ENCODE measurements around the gene COPB2.

Gene COPB2

GRCh38 chr3:139329364-139329850 is 60.0 kb downstream of the COPB2 start:
- peak; percentile 100 for TF ChIP-seq CTCF (IDR thresholded peaks at IDR 0.05; ENCODE audit: insufficient read depth, low read length, missing control alignments)
- peak overlapping the region; percentile 36 for H3K4me3 ChIP-seq (ENCODE audit: low read depth, low read length)
- DNase-seq (ENCODE audit: low read depth, low spot score): no peak
- CTCF ChIA-PET: interaction anchor here (0.6 to 5.9 kb wide), 40 partner anchors 10 to 912 kb away, joined by 3 to 216 read pairs (median 4); no protein-coding TSS in a partner anchor
- POLR2A ChIA-PET: interaction anchor here (0.6 to 1.7 kb wide), 2 partner anchors 218 to 734 kb away, joined by 3 to 6 read pairs; no protein-coding TSS in a partner anchor

- no peak for TF ChIP-seq CTCF (IDR thresholded peaks at IDR 0.05; ENCODE audit: insufficient read depth, low read length, missing control alignments)
- ChIA-PET CTCF (interaction anchor here (0.6 to 5.9 kb wide), 14 partner anchors 9 to 413 kb away, joined by 3 to 216 read pairs (median 4); no protein-coding TSS in a partner anchor), POLR2A (no interaction called here)
- no peak overlapping the region for H3K4me3 ChIP-seq (ENCODE audit: low read depth, low read length)
- DNase-seq (ENCODE audit: low read depth, low spot score): no peak
These were observed 61.1 kb downstream of the COPB2 start for GRCh38 chr3:139328356-139328755.

- POLR2A ChIA-PET: no interaction called here
- CTCF ChIA-PET: interaction anchor here (0.6 to 5.9 kb wide), 10 partner anchors 9 to 412 kb away, joined by 3 to 216 read pairs (median 6); no protein-coding TSS in a partner anchor
- TF ChIP-seq CTCF (IDR thresholded peaks at IDR 0.05; ENCODE audit: insufficient read depth, low read length, missing control alignments): no peak
- no peak overlapping the region for H3K4me3 ChIP-seq (ENCODE audit: low read depth, low read length)
- DNase-seq (ENCODE audit: low read depth, low spot score): no peak
These were observed 61.6 kb downstream of the COPB2 start for GRCh38 chr3:139327861-139328260.

GRCh38 chr3:139327231-139327630 is 62.2 kb downstream of the COPB2 start:
- ChIA-PET CTCF (interaction anchor here (1.2 to 5.9 kb wide), 6 partner anchors 8 to 392 kb away, joined by 3 to 216 read pairs (median 23); no protein-coding TSS in a partner anchor), POLR2A (no interaction called here)
- no peak for DNase-seq (ENCODE audit: low read depth, low spot score)
- H3K4me3 ChIP-seq (ENCODE audit: low read depth, low read length): no peak overlapping the region
- no peak for TF ChIP-seq CTCF (IDR thresholded peaks at IDR 0.05; ENCODE audit: insufficient read depth, low read length, missing control alignments)

- no peak overlapping the region for H3K4me3 ChIP-seq (ENCODE audit: low read depth, low read length)
- DNase-seq (ENCODE audit: low read depth, low spot score): no peak
- ChIA-PET CTCF (interaction anchor here (0.7 to 3.0 kb wide), 5 partner anchors 13 to 404 kb away, joined by 3 to 41 read pairs (median 4); no protein-coding TSS in a partner anchor), POLR2A (no interaction called here)
- no peak for TF ChIP-seq CTCF (IDR thresholded peaks at IDR 0.05; ENCODE audit: insufficient read depth, low read length, missing control alignments)
These were observed 62.7 kb downstream of the COPB2 start for GRCh38 chr3:139326707-139327106.

DNA sequence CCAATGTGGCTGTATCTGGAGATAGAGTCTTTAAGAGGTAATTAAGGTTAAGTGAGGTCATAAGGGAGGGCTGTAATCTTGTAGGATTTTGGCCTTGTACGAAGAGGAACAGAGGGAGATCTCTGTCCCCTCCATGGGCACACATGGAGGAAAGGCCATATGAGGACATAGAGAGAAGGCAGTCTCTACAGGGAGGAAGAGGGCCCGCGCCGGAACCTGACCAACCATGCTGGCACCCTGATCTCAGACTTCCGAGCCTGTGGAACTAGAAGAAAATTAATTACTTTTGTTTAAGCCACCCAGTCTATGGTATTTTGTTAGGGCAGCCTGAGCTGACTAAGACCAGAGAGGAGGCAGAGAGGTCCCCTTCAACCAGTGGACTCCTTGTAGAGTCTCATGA is 63.3 kb downstream of the COPB2 start:
- DNase-seq (ENCODE audit: low read depth, low spot score): no peak
- ChIA-PET POLR2A (no interaction called here), CTCF (interaction anchor here (0.7 to 3.0 kb wide), 6 partner anchors 13 to 403 kb away, joined by 3 to 41 read pairs (median 4); no protein-coding TSS in a partner anchor)
- no peak overlapping the region for H3K4me3 ChIP-seq (ENCODE audit: low read depth, low read length)
- no peak for TF ChIP-seq CTCF (IDR thresholded peaks at IDR 0.05; ENCODE audit: insufficient read depth, low read length, missing control alignments)
